Right hindlimb (tissue), 1 donor: ENCODE results near the gene OLFML2A.
A peak's percentile ranks its signal among the peaks of the same experiment; 100 is the strongest.
"Not testable (repeated sequence)": the region's sequence is repeated elsewhere in the genome, so short reads cannot be mapped to it uniquely, and the experiment has no call there.

ENCODE experiments used
- DNase-seq: peaks from one replicate; pipeline ENCODE4 v3.0.0-alpha.2; 2018

OLFML2A gene

DNA sequence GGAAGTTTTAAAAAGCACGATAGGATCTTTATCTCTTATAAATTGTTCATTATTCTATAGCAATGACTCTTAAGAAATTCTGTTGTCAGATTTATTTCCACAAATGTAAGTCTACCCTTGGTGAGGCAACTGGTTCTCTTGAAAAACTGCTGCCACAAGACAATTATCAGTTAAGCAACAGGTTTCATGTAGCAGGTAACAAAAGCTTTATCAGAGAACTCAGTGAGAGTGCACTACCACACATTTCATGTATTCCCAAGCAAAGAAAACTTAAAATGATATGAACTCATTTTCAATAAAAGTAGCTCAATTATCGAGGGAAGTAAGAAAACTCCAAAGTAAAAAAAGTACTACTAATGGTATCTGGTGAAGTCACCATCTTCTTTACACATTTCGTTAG, 15.2 kb upstream of the OLFML2A start:
- no peak for DNase-seq

DNA sequence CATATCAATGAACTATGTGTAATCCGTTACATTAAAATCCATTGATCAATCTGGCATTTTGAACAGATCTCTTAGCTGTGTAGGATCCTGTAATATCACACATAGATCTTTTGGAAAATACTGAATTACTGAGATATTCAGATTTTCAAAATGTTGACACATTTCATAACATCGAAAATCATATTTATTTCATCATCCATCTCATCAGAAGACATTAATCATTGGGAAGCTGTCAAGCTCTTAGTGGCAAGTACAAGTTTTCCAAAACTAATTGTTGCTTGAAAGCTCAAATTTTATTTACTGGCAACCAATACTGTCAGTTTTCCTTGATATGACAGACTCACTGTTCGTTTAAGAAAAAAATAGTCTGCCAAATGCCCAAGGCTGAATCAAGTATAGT, 14.3 kb upstream of the OLFML2A start:
- no peak for DNase-seq

GRCh38 chr9:124764774-124765438, 12.0 kb upstream of the OLFML2A start:
- DNase-seq: no peak

- no peak for DNase-seq
Measured at GRCh38 chr9:124765439-124765835, 11.5 kb upstream of the OLFML2A start.

DNA sequence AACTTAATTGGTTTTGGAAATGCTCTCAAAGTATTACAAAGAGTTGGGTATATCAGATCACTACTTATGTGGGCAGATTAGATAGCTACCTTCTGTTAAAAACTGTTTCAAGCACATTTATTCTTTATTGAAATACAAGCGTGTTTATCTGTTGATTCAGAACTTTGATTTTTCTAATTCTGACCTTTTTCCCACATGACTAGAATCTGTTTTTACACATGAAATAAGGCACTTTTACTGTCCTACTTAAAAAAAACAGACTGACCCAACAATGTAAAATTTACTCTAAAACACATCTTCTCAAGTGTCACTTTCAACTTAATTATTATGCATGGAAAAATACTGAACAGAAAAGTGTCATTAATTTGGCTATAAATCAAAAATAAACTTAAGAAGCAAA, 10.6 kb upstream of the OLFML2A start:
- no peak for DNase-seq

DNA sequence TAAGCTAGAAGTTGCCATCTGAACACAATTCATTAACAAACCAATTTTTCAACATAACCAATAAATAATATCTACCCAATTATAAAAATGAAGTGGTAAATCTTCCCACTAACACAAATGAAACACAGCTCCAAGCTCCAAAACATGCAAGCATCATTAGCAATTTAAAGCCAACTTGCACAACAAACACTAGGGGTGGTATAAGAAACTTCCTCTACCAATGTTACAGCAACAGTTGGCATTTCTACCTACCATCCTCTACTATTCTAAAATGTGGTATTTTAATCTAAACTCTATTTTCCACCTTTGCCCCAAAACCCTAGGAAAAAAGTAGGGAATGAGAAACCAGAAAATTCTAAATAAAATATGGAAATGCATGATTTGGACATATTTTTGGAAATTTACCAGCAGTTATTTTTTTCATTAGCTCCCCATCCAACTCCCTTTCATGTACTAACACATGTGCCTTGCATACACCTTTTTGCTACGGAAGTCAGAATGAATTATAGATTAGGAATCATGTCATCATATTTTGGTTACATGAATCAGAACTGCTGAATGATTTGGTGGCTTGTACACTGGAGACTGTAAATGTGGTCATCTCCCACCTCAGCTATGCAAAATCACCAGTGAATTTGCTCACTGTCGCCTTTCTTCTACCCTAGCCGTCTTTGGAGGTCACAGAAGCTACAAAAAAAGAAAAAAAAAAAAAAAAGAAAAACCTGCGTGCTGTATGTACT, 9.9 kb upstream of the OLFML2A start:
- no peak for DNase-seq

GRCh38 chr9:124767821-124768220, 9.1 kb upstream of the OLFML2A start:
- DNase-seq: no peak

GRCh38 chr9:124768334-124768733, 8.6 kb upstream of the OLFML2A start:
- no peak for DNase-seq

DNA sequence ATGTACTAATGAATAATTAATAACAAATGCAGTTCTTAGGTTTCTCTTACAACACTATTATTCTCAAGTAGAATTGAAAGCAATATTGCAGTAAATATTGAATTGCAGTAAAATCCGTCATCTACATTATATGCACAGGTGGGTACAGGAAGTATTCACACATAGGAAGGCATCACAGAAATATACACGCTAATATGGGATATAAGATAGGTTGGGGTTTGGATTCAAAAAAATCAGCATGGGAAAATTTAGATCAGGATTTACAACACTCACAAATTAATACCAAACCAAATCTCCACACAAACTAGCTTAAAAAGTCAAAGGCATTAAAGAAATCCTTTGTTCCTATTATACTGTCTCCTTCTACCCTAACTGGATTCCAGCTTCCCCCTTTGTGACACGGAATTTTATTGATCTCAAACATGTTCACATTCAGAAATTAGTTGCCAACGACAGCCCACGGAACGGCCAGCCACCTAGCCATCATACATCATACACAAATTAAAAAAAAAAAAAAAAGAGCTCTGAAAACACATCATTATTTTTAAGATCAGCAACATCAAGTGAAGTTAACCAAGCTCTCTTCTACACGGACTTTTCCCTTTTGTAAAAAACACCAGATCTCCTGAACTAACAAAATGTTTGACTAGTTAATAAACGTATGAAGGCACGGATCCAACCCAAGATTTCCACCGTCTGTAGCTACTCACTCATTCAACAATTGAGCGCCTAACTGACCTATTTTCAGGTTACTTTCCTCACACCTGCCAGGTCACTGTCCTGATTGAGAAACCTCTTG, 8.0 kb upstream of the OLFML2A start:
- no peak for DNase-seq

- no peak for DNase-seq
Measured at GRCh38 chr9:124769549-124770358, 7.2 kb upstream of the OLFML2A start.

- peak; percentile 54 for DNase-seq
Measured at GRCh38 chr9:124770359-124771020, 6.4 kb upstream of the OLFML2A start.

DNA sequence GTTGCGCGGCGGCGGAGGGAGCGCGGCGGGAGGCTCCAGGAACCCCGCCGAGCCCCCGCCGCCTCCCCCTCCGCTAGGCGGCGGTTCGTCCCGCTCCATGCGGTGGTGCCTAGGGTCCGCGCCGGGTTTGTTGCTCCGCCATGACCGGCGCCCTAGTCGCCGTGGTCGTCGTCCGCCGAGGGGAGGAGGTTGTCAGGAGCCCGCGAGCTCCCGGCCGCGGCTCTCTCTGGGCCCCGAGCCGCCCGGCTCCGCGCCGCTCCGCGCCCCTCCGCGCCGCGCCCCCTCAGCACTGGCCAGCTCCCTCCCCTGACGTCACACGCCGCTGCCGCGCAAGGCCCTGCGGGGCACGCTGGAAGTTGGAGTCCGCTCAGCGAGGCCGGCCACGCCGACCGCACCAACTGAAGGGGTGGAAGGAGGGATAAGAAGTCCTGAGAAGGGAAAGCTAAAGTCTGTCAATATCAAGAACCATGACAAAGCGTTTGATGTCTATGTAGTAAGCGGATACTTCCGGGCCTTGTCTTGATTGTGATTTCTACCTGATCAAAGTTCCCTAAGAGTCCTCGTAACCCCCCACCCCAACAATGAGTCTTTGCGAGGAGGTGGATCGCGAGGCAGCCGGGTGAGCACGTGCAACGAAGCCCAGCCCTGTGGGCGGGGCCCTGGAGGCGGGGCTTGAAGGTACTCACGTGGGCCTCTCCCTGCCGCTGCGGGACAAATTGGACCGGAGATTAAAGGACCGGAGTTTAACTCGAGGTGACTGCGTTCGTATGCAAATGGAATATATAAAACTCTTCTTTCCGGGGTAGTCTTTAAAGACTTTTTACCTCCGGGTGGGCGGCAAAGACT, 5.7 kb upstream of the OLFML2A start, which contains the start of gene NR6A1:
Gene NR6A1 (minus strand): TSS at position 291 of the 846 bp plus-strand sequence.
- peak; percentile 98 for DNase-seq

DNA sequence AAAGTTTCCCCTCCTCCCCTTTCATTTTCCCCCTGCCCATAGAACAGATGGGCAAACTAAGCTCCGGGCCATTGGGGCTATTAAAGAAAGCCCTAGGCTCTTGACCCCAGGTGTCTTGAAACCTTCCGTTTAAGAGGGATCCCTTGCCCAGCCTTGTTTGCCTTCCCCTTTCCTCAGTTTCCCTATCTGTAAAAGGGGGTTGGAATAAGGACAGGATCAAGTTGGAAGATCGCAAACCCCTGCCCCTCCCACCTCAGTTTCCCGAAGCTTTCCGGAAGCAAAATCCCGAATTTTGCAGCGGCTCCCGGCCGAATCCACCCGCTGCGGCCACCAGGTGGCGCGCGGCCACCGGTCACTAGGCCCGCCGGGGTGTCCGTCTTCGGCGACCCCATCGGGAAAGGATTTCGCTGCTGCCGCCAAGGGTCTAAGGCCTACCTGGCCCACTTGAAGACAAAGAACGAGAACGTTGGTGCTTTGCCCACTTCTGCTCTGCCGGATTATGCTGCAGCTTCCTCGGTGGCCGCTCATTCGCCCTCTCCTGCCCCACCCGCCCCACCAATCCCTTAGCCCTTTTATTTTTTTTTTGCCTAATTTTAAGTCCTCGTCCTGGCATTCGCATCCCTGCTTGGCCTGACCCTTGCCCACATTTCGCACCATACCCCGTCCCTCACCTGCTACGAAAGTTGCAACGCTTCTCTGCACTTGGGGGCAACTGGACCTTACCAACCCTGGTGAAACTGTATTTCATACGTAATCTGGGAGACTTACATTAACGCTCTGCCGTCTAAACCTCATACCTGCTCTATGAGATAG, 4.9 kb upstream of the OLFML2A start:
- peak; percentile 89 for DNase-seq

- DNase-seq: not testable (repeated sequence)
Measured at GRCh38 chr9:124772877-124773276, 4.1 kb upstream of the OLFML2A start.

DNA sequence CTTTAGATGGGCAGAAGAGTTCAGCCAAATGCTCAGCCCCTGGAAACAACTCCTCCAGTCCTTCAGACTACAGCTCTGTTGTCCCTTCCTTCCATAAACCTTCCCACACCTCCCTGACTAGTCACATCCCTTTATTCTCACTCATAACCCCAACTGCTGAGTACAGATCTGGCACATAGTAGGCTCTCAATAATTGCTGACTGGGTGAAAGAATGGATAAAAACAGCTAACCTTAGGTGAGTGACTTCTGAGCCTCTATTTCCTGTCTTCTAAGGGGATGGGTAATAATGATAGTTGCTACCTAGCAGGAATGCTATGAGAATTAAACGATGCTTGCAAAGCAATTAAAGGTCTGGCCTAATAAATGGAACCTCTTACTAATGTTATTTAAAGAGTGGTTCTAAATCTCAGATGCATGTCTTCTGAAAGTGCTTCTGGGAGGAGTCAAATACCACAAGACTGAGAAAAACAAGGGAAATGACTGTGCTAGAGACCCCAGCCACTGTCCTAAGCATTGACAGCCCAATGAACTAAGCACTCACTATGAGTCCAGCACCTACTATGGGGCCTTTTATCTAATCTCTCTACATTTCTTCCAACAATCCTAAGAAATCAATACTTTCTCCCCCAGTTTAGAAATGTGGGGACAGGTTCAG, 3.3 kb upstream of the OLFML2A start:
- no peak for DNase-seq

- DNase-seq: peak; percentile 89
Measured at GRCh38 chr9:124774129-124774978, 2.6 kb upstream of the OLFML2A start.

DNA sequence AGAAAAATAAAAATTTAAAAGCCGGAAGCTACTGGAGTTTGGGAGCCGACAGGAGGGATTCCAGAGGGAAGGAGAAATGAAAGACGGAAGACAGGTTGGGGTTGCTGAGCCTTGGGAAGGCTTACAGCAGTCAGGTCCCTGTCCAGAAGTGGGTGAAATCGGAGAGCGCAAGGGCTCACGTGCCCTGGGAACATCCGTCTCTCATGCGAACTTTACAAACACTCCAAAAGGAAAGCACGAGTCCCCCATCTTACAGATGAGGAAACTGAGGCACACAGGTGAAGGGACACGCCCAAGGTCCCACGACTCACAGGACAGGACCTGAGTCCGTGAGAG, 347 bp upstream of the OLFML2A start:
- no peak for DNase-seq

DNA sequence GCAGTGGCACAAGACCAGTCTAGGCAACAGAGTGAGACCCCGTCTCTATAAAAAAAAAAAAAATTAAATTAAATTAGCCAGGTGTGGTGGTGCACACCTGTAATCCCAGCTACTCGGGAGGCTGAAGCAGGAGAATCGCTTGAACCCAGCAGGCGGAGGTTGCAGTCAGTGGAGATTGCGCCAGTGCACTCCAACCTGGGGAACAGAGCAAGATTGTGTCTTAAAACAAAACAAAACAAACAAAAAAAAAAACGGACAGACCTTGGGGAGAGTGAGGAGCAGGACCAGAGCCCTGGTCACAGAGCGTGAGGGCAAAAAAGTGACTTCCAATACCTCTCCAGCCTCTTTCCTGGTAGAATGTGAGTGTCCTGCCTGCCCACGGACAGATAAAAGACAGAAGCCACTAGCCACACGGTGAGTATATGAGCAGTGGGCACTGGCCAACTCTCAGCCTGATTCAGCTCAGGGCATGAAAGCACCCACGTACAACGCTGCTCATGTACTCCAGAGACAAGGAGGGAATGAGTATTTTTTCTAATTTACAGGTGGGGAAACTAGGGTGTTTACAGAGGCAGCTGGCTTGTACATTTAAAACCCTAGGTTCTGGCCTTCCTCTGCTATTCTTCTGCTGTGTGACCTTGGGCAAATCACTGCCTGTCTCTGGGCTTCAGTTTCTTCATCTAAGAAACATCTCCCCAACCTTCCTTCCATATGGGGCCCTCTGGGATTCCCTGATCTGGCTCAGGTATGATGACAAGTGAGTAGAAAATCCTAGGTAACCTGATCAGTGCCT, 1.8 kb downstream of the OLFML2A start:
- DNase-seq: no peak
